GM23338 (cell line): ENCODE data around the gene NECAB3. TPM values are rescaled to one million over a fixed set of nuclear protein-coding genes. Genes with fewer than 3 reads are reported as not detected.

ENCODE experiments used
- EZH2 ChIP-seq: fragments of 200-600 bp; sonication (generic); IDR thresholded peaks from one replicate; pipeline ENCODE4 v1.8.0; 2017; ENCODE audit warnings: antibody characterized with exemption, mild to moderate bottlenecking, low read depth; ENCODE audit not compliant: unreplicated experiment
- EZH2phosphoT487 ChIP-seq: fragments of 200-600 bp; sonication (generic); IDR thresholded peaks from one replicate; pipeline ENCODE4 v1.8.1; 2018; ENCODE audit warnings: antibody characterized with exemption; ENCODE audit not compliant: unreplicated experiment
- NANOG ChIP-seq: IDR thresholded peaks from 2 replicates; pipeline ENCODE4 v1.6.1; 2016; ENCODE audit warnings: antibody characterized with exemption, borderline replicate concordance
- ZNF331 ChIP-seq: fragments of 250-450 bp; sonication (Bioruptor Pico); IDR thresholded peaks from 2 replicates; pipeline ENCODE4 v1.5.0; 2020; ENCODE audit warnings: low read depth, mild to moderate bottlenecking, moderate library complexity
- polyA plus RNA-seq: library from polyadenylated mRNA; unstranded; fragments of >200 nt; fragmentation: Nextera tagmentation; extraction: Ambion mirVana; gene quantifications from 2 replicates; pipeline ENCODE4 v1.2.1, GENCODE V29; 2016
- total RNA-seq: library from RNA; depleted of rRNA; stranded (reverse); fragments of >200 nt; shearing (Covaris generic); gene quantifications from 2 replicates; pipeline ENCODE4 v1.2.3, GENCODE V29; 2014
- TF ChIP-seq, protein P1 (sequence below): fragments of 250-450 bp; sonication (Bioruptor Pico); IDR thresholded peaks from 2 replicates; pipeline ENCODE4 v1.5.0; 2020; ENCODE audit warnings: mild to moderate bottlenecking, moderate library complexity
- TF ChIP-seq, protein P2 (sequence below): IDR thresholded peaks from one replicate; pipeline ENCODE4 v1.6.1; 2018; ENCODE audit warnings: antibody characterized with exemption; ENCODE audit not compliant: unreplicated experiment
- TF ChIP-seq, protein P3 (sequence below), 2 experiments: fragments of 200-600 bp in 1 of 2; sonication (generic) in 1 of 2; conservative IDR thresholded peaks; 2 replicates each; pipeline versions ENCODE4 v1.5.1 to v1.6.1; 2016 to 2017; ENCODE audit warnings: antibody characterized with exemption in 2 of 2, low read depth in 2 of 2, mild to moderate bottlenecking in 2 of 2, moderate library complexity in 1 of 2

Gene NECAB3
- total and polyA plus RNA-seq, 2 experiments from 2014 or later = 8.5 to 28.4 TPM

DNA sequence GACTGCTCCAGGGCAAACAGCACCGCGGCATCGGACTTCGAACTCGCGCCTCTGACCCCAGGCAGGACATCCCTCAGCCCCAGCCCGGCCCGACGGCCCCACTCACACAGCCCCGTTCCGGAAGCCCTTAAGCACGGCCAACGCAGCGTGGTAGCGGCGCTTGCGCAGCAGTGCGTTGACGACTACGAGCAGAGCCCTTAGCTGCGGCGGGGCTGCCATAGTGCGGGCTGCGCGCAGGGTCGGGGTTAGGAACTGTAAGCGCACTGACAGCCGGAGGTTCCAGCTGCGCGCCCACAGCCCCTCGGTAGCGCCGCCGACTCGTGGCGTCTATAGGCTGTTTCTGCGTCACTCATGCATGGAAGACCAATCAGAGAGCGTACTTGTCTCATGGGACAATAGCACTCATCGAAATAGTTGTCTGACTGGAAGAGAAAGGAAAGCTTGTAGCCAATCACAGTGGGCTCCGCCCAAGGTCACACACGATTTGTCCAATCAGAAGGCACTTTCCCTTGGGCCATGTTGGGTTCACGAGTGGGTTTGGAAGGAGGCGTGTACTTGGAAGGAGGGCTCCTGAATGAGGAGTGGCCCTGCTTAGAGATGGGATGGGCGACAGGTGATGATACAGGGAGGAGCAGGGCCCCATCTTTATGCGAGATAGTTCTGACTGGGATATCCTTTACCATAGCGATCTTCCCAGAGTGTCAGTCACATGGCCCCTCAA, 45.9 kb upstream of the NECAB3 start, which contains the start of gene PXMP4 (continued):
- TF ChIP-seq, protein P1, sequence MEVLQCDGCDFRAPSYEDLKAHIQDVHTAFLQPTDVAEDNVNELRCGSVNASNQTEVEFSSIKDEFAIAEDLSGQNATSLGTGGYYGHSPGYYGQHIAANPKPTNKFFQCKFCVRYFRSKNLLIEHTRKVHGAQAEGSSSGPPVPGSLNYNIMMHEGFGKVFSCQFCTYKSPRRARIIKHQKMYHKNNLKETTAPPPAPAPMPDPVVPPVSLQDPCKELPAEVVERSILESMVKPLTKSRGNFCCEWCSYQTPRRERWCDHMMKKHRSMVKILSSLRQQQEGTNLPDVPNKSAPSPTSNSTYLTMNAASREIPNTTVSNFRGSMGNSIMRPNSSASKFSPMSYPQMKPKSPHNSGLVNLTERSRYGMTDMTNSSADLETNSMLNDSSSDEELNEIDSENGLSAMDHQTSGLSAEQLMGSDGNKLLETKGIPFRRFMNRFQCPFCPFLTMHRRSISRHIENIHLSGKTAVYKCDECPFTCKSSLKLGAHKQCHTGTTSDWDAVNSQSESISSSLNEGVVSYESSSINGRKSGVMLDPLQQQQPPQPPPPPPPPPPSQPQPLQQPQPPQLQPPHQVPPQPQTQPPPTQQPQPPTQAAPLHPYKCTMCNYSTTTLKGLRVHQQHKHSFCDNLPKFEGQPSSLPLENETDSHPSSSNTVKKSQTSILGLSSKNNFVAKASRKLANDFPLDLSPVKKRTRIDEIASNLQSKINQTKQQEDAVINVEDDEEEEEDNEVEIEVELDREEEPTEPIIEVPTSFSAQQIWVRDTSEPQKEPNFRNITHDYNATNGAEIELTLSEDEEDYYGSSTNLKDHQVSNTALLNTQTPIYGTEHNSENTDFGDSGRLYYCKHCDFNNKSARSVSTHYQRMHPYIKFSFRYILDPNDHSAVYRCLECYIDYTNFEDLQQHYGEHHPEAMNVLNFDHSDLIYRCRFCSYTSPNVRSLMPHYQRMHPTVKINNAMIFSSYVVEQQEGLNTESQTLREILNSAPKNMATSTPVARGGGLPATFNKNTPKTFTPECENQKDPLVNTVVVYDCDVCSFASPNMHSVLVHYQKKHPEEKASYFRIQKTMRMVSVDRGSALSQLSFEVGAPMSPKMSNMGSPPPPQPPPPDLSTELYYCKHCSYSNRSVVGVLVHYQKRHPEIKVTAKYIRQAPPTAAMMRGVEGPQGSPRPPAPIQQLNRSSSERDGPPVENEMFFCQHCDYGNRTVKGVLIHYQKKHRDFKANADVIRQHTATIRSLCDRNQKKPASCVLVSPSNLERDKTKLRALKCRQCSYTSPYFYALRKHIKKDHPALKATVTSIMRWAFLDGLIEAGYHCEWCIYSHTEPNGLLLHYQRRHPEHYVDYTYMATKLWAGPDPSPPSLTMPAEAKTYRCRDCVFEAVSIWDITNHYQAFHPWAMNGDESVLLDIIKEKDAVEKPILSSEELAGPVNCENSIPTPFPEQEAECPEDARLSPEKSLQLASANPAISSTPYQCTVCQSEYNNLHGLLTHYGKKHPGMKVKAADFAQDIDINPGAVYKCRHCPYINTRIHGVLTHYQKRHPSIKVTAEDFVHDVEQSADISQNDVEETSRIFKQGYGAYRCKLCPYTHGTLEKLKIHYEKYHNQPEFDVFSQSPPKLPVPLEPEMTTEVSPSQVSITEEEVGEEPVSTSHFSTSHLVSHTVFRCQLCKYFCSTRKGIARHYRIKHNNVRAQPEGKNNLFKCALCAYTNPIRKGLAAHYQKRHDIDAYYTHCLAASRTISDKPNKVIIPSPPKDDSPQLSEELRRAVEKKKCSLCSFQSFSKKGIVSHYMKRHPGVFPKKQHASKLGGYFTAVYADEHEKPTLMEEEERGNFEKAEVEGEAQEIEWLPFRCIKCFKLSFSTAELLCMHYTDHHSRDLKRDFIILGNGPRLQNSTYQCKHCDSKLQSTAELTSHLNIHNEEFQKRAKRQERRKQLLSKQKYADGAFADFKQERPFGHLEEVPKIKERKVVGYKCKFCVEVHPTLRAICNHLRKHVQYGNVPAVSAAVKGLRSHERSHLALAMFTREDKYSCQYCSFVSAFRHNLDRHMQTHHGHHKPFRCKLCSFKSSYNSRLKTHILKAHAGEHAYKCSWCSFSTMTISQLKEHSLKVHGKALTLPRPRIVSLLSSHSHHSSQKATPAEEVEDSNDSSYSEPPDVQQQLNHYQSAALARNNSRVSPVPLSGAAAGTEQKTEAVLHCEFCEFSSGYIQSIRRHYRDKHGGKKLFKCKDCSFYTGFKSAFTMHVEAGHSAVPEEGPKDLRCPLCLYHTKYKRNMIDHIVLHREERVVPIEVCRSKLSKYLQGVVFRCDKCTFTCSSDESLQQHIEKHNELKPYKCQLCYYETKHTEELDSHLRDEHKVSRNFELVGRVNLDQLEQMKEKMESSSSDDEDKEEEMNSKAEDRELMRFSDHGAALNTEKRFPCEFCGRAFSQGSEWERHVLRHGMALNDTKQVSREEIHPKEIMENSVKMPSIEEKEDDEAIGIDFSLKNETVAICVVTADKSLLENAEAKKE (CRISPR knock-in tag) = no peak
- TF ChIP-seq EZH2 (no peak), NANOG (no peak), ZNF331 (CRISPR knock-in tag) (no peak), EZH2phosphoT487 (no peak)
- TF ChIP-seq, protein P2, sequence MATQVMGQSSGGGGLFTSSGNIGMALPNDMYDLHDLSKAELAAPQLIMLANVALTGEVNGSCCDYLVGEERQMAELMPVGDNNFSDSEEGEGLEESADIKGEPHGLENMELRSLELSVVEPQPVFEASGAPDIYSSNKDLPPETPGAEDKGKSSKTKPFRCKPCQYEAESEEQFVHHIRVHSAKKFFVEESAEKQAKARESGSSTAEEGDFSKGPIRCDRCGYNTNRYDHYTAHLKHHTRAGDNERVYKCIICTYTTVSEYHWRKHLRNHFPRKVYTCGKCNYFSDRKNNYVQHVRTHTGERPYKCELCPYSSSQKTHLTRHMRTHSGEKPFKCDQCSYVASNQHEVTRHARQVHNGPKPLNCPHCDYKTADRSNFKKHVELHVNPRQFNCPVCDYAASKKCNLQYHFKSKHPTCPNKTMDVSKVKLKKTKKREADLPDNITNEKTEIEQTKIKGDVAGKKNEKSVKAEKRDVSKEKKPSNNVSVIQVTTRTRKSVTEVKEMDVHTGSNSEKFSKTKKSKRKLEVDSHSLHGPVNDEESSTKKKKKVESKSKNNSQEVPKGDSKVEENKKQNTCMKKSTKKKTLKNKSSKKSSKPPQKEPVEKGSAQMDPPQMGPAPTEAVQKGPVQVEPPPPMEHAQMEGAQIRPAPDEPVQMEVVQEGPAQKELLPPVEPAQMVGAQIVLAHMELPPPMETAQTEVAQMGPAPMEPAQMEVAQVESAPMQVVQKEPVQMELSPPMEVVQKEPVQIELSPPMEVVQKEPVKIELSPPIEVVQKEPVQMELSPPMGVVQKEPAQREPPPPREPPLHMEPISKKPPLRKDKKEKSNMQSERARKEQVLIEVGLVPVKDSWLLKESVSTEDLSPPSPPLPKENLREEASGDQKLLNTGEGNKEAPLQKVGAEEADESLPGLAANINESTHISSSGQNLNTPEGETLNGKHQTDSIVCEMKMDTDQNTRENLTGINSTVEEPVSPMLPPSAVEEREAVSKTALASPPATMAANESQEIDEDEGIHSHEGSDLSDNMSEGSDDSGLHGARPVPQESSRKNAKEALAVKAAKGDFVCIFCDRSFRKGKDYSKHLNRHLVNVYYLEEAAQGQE = no peak
- TF ChIP-seq, protein P3, sequence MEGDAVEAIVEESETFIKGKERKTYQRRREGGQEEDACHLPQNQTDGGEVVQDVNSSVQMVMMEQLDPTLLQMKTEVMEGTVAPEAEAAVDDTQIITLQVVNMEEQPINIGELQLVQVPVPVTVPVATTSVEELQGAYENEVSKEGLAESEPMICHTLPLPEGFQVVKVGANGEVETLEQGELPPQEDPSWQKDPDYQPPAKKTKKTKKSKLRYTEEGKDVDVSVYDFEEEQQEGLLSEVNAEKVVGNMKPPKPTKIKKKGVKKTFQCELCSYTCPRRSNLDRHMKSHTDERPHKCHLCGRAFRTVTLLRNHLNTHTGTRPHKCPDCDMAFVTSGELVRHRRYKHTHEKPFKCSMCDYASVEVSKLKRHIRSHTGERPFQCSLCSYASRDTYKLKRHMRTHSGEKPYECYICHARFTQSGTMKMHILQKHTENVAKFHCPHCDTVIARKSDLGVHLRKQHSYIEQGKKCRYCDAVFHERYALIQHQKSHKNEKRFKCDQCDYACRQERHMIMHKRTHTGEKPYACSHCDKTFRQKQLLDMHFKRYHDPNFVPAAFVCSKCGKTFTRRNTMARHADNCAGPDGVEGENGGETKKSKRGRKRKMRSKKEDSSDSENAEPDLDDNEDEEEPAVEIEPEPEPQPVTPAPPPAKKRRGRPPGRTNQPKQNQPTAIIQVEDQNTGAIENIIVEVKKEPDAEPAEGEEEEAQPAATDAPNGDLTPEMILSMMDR (conservative IDR thresholded peaks at IDR 0.05; ENCODE audit: low read depth in 2 of 2) = no peak
